ENCODE data around the gene KIFC3. TPM values are rescaled to one million over a fixed set of nuclear protein-coding genes. Genes with fewer than 3 reads are reported as not detected.

The KIFC3 gene
- total and polyA plus RNA-seq, 2 of the 8 experiments (the other 6 are each of a cell fraction or from before 2014, with no cell fraction given), result 2.1 to 7.1 TPM

DNA sequence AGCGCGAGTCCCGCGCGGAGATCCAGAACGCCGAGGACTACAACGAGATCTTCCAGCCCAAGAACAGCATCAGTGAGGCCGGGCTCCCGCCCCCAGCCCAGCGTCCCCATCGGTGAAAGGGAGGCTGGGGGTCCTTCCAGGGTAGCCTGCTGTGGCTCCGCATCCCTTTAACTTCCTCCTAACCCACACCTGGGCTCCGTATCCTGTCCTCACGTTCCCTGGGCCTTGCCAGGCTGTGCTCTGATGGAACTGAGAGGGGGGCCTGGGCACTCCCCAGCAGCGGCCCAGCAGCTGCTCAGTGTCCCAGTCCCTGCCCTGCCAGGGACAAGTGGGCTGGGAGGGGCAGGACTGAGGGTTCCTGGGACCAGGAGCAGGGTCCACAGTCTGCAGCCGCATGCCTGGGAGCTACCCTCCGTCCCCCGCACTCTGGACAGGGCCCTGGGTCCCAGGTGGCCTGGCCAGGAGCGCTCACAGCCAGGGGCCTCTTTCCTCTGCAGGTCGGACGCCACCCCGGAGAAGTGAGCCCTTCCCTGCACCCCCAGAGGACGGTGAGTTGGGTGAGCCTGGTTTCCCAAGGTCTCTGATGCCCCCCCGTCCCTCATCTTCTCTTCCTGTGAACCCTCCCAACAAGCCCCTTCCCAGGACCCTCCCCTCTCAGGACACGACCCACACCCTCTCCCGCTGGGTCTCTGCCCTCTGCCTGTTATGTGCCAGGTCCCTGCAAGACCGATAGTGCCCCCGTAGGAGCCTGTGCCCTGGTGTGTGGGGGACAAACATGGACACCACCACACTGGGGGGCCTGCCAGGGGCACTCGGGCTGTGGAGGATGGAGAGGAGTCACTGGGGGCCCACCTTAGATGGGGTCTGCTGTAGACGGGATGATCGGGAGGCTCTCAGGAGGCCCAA lies 48.6 kb downstream of the KIFC3 start (continued):
- TF ChIP-seq, protein P1, sequence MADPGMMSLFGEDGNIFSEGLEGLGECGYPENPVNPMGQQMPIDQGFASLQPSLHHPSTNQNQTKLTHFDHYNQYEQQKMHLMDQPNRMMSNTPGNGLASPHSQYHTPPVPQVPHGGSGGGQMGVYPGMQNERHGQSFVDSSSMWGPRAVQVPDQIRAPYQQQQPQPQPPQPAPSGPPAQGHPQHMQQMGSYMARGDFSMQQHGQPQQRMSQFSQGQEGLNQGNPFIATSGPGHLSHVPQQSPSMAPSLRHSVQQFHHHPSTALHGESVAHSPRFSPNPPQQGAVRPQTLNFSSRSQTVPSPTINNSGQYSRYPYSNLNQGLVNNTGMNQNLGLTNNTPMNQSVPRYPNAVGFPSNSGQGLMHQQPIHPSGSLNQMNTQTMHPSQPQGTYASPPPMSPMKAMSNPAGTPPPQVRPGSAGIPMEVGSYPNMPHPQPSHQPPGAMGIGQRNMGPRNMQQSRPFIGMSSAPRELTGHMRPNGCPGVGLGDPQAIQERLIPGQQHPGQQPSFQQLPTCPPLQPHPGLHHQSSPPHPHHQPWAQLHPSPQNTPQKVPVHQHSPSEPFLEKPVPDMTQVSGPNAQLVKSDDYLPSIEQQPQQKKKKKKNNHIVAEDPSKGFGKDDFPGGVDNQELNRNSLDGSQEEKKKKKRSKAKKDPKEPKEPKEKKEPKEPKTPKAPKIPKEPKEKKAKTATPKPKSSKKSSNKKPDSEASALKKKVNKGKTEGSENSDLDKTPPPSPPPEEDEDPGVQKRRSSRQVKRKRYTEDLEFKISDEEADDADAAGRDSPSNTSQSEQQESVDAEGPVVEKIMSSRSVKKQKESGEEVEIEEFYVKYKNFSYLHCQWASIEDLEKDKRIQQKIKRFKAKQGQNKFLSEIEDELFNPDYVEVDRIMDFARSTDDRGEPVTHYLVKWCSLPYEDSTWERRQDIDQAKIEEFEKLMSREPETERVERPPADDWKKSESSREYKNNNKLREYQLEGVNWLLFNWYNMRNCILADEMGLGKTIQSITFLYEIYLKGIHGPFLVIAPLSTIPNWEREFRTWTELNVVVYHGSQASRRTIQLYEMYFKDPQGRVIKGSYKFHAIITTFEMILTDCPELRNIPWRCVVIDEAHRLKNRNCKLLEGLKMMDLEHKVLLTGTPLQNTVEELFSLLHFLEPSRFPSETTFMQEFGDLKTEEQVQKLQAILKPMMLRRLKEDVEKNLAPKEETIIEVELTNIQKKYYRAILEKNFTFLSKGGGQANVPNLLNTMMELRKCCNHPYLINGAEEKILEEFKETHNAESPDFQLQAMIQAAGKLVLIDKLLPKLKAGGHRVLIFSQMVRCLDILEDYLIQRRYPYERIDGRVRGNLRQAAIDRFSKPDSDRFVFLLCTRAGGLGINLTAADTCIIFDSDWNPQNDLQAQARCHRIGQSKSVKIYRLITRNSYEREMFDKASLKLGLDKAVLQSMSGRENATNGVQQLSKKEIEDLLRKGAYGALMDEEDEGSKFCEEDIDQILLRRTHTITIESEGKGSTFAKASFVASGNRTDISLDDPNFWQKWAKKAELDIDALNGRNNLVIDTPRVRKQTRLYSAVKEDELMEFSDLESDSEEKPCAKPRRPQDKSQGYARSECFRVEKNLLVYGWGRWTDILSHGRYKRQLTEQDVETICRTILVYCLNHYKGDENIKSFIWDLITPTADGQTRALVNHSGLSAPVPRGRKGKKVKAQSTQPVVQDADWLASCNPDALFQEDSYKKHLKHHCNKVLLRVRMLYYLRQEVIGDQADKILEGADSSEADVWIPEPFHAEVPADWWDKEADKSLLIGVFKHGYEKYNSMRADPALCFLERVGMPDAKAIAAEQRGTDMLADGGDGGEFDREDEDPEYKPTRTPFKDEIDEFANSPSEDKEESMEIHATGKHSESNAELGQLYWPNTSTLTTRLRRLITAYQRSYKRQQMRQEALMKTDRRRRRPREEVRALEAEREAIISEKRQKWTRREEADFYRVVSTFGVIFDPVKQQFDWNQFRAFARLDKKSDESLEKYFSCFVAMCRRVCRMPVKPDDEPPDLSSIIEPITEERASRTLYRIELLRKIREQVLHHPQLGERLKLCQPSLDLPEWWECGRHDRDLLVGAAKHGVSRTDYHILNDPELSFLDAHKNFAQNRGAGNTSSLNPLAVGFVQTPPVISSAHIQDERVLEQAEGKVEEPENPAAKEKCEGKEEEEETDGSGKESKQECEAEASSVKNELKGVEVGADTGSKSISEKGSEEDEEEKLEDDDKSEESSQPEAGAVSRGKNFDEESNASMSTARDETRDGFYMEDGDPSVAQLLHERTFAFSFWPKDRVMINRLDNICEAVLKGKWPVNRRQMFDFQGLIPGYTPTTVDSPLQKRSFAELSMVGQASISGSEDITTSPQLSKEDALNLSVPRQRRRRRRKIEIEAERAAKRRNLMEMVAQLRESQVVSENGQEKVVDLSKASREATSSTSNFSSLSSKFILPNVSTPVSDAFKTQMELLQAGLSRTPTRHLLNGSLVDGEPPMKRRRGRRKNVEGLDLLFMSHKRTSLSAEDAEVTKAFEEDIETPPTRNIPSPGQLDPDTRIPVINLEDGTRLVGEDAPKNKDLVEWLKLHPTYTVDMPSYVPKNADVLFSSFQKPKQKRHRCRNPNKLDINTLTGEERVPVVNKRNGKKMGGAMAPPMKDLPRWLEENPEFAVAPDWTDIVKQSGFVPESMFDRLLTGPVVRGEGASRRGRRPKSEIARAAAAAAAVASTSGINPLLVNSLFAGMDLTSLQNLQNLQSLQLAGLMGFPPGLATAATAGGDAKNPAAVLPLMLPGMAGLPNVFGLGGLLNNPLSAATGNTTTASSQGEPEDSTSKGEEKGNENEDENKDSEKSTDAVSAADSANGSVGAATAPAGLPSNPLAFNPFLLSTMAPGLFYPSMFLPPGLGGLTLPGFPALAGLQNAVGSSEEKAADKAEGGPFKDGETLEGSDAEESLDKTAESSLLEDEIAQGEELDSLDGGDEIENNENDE (IDR thresholded peaks at IDR 0.05; ENCODE audit: insufficient replicate concordance, low read length), result no peak
- no peak for TF ChIP-seq BRCA1 (IDR thresholded peaks at IDR 0.05; ENCODE audit: low read depth, low read length)
- no peak for TF ChIP-seq HDAC6 (IDR thresholded peaks at IDR 0.05; ENCODE audit: low read depth, low read length)
- TF ChIP-seq KDM5A (IDR thresholded peaks at IDR 0.05; ENCODE audit: low read length), result no peak
